Measurements from ENCODE around the gene ATXN7L3. TPM values are rescaled to one million over a fixed set of nuclear protein-coding genes. Genes with fewer than 3 reads are reported as not detected.
"Not testable (repeated sequence)": the region's sequence is repeated elsewhere in the genome, so short reads cannot be mapped to it uniquely, and the experiment has no call there.

The ATXN7L3 gene
- polyA plus RNA-seq, 4 donors, result 63.4 to 70.7 (median 67.5) TPM

- not testable (repeated sequence) for DNase-seq (ENCODE audit: low read depth in 4 of 4, low spot score in 2 of 4)
Observed at GRCh38 chr17:44143921-44144320, 55.8 kb downstream of the ATXN7L3 start.

Other genes with a start within 250 kb of the ATXN7L3 start
- gene PYY, start 245.9 kb downstream of the ATXN7L3 start, polyA plus RNA-seq (ENCODE audit: insufficient read length in 4 of 4), result under 1 TPM; 0.21 to 0.33 (median 0.24) TPM
- gene NAGS, start 195.3 kb downstream of the ATXN7L3 start, polyA plus RNA-seq (ENCODE audit: insufficient read length in 4 of 4), result 1 to 10 TPM; 3.3 to 3.9 (median 3.5) TPM
- gene TMEM101, start 184.9 kb downstream of the ATXN7L3 start, polyA plus RNA-seq (ENCODE audit: insufficient read length in 4 of 4), result 10 to 100 TPM; 40.7 to 48.5 (median 46.9) TPM
- gene LSM12, start 133.2 kb downstream of the ATXN7L3 start, polyA plus RNA-seq (ENCODE audit: insufficient read length in 4 of 4), result 10 to 100 TPM; 38.6 to 43.5 (median 40.2) TPM
- gene G6PC3, start 129.1 kb downstream of the ATXN7L3 start, polyA plus RNA-seq (ENCODE audit: insufficient read length in 4 of 4), result 100 to 1,000 TPM in 1 of 4 donors, 10 to 100 TPM in 3; 73.2 to 104 (median 83.4) TPM
- gene HDAC5, start 76.2 kb downstream of the ATXN7L3 start, polyA plus RNA-seq (ENCODE audit: insufficient read length in 4 of 4), result 10 to 100 TPM; 45.7 to 66.1 (median 52.1) TPM
- 1 to 10 TPM; 3.7 to 5.8 (median 5.0) TPM for gene HROB, start 58.0 kb downstream of the ATXN7L3 start, polyA plus RNA-seq (ENCODE audit: insufficient read length in 4 of 4)
- 1 to 10 TPM; 1.7 to 4.8 (median 3.1) TPM for gene ASB16, start 29.2 kb downstream of the ATXN7L3 start, polyA plus RNA-seq (ENCODE audit: insufficient read length in 4 of 4)
- 10 to 100 TPM; 42.9 to 54.2 (median 51.6) TPM for gene TMUB2, start 12.9 kb downstream of the ATXN7L3 start, polyA plus RNA-seq (ENCODE audit: insufficient read length in 4 of 4)
- 100 to 1,000 TPM; 124 to 142 (median 130) TPM for gene UBTF, start 19.8 kb upstream of the ATXN7L3 start, polyA plus RNA-seq (ENCODE audit: insufficient read length in 4 of 4)
- gene SLC4A1, start 68.3 kb upstream of the ATXN7L3 start, polyA plus RNA-seq (ENCODE audit: insufficient read length in 4 of 4), result 10 to 100 TPM in 2 of 4 donors, 1 to 10 TPM in 2; 6.6 to 23.4 (median 10.3) TPM
- 1 to 10 TPM; 1.5 to 2.8 (median 1.7) TPM for gene RUNDC3A, start 108.7 kb upstream of the ATXN7L3 start, polyA plus RNA-seq (ENCODE audit: insufficient read length in 4 of 4)
- gene SLC25A39, start 124.9 kb upstream of the ATXN7L3 start, polyA plus RNA-seq (ENCODE audit: insufficient read length in 4 of 4), result 100 to 1,000 TPM in 3 of 4 donors, 10 to 100 TPM in 1; 89.3 to 120 (median 107) TPM
- 100 to 1,000 TPM; 236 to 317 (median 277) TPM for gene GRN, start 145.4 kb upstream of the ATXN7L3 start, polyA plus RNA-seq (ENCODE audit: insufficient read length in 4 of 4)
- gene FAM171A2, start 164.0 kb upstream of the ATXN7L3 start, polyA plus RNA-seq (ENCODE audit: insufficient read length in 4 of 4), result 10 to 100 TPM; 28.5 to 57.4 (median 44.5) TPM
- 1 to 10 TPM; 4.6 to 9.1 (median 5.3) TPM for gene ITGA2B, start 189.8 kb upstream of the ATXN7L3 start, polyA plus RNA-seq (ENCODE audit: insufficient read length in 4 of 4)